Gastroesophageal sphincter (tissue), 4 donors: Measurements from ENCODE around the gene STARD4. TPM values are rescaled to one million over a fixed set of nuclear protein-coding genes. Genes with fewer than 3 reads are reported as not detected.

Experiments used
- ATAC-seq: fragments of 150-250 bp; one replicate; pipeline ENCODE4 v1.9.1; 2016; ENCODE audit warnings: mild to moderate bottlenecking, moderate library complexity
- H3K27ac ChIP-seq, 4 donors: fragments of 200-600 bp; sonication (generic) in 3 of 4; 1 replicate in 3 of 4; 2 replicates in 1 of 4; pipeline ENCODE4 v1.5.1; 2016 to 2019
- H3K27me3 ChIP-seq: fragments of 200-600 bp; sonication (generic); one replicate; pipeline ENCODE4 v1.5.1; 2019
- H3K36me3 ChIP-seq, 2 donors: fragments of 200-600 bp; sonication (generic); one replicate each; pipeline ENCODE4 v1.5.1; 2019; ENCODE audit warnings: control low read depth in 1 of 2
- H3K4me1 ChIP-seq, 3 donors: fragments of 200-600 bp; sonication (generic); 1 replicate in 2 of 3; 2 replicates in 1 of 3; pipeline ENCODE4 v1.5.1; 2016 to 2019; ENCODE audit warnings: control low read depth in 2 of 3
- H3K4me3 ChIP-seq, 2 donors: fragments of 200-600 bp; sonication (generic); one replicate each; pipeline ENCODE4 v1.5.1; 2019; ENCODE audit warnings: mild to moderate bottlenecking in 1 of 2, moderate library complexity in 1 of 2
- H3K9me3 ChIP-seq, 3 donors: fragments of 200-600 bp; sonication (generic); one replicate each; pipeline ENCODE4 v1.5.1; 2017 to 2019; ENCODE audit warnings: control low read depth in 2 of 3
- EP300 ChIP-seq: sonication (generic); formaldehyde crosslinking; IDR thresholded peaks from one replicate; pipeline ENCODE4 v1.6.1; 2017; ENCODE audit warnings: antibody characterized with exemption, mild to moderate bottlenecking
- POLR2A ChIP-seq, 2 donors: fragments of 450-650 bp; IDR thresholded peaks; one replicate each; pipeline ENCODE4 v1.6.1; 2017; ENCODE audit warnings: antibody characterized with exemption in 2 of 2, mild to moderate bottlenecking in 2 of 2, moderate library complexity in 1 of 2
- POLR2AphosphoS5 ChIP-seq: sonication (generic); formaldehyde crosslinking; IDR thresholded peaks from one replicate; pipeline ENCODE4 v1.6.1; 2017; ENCODE audit warnings: antibody characterized with exemption
- WGBS, 2 donors: methylation state at CpG; one replicate each; pipeline ENCODE4 v1.1.5; 2018; ENCODE audit warnings: low coverage in 1 of 2; 5-methylcytosine and 5-hydroxymethylcytosine counted together
- total RNA-seq, 4 donors: library from RNA; depleted of rRNA; stranded (reverse); fragments of >200 nt; gene quantifications; one replicate each; pipeline ENCODE4 v1.1.0, GENCODE V29; 2016
- TF ChIP-seq, protein P1 (sequence below), 4 experiments: fragments of 200-600 bp in 2 of 4; fragments of 450-650 bp in 2 of 4; sonication (generic) in 1 of 4; IDR thresholded peaks; one replicate each; pipeline ENCODE4 v1.5.1; 2017 to 2019; ENCODE audit warnings: antibody characterized with exemption in 4 of 4, mild to moderate bottlenecking in 2 of 4, moderate library complexity in 2 of 4

Gene STARD4
- total RNA-seq, 4 donors from 2014 or later = 6.0 to 19.3 (median 10.2) TPM

DNA sequence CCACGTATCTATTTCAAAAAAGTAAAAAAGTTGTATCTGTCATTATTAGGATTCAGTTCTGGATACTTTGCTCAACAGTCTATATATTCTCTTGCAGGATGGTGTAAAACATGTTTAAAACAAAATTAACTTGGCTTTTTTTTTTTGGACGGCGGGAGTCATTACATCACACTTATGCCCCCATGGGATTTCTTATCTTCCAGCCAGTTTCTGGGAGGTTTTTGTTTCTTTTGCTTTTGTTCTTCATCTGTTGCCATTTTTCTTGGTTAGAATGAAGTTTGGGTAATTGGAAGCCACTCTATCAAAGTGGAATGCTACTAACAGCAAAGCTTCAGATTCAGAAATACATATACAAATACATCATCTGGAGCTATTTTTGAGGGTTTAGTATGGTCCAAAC, 1.8 kb upstream of the STARD4 start:
- no peak for ATAC-seq
- Histone ChIP-seq H3K9me3 (no peaks in the 10 kb centered on the region), H3K36me3 (no peaks in the 10 kb centered on the region), H3K27ac (no peak overlapping the region), H3K4me3 (no peak overlapping the region), H3K27me3 (no peaks in the 10 kb centered on the region), H3K4me1 (peaks cover 0 to 32% (median 0%) of the 10 kb centered on the region in 3 donors)
- TF ChIP-seq EP300 (no peak), POLR2AphosphoS5 (no peak), POLR2A (IDR thresholded peaks at IDR 0.05) (no peak)
- TF ChIP-seq, protein P1, sequence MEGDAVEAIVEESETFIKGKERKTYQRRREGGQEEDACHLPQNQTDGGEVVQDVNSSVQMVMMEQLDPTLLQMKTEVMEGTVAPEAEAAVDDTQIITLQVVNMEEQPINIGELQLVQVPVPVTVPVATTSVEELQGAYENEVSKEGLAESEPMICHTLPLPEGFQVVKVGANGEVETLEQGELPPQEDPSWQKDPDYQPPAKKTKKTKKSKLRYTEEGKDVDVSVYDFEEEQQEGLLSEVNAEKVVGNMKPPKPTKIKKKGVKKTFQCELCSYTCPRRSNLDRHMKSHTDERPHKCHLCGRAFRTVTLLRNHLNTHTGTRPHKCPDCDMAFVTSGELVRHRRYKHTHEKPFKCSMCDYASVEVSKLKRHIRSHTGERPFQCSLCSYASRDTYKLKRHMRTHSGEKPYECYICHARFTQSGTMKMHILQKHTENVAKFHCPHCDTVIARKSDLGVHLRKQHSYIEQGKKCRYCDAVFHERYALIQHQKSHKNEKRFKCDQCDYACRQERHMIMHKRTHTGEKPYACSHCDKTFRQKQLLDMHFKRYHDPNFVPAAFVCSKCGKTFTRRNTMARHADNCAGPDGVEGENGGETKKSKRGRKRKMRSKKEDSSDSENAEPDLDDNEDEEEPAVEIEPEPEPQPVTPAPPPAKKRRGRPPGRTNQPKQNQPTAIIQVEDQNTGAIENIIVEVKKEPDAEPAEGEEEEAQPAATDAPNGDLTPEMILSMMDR (IDR thresholded peaks at IDR 0.05) = no peak
- 67 to 94% methylated on average over 3 of the region's 3 CpGs for WGBS, 2 donors

DNA sequence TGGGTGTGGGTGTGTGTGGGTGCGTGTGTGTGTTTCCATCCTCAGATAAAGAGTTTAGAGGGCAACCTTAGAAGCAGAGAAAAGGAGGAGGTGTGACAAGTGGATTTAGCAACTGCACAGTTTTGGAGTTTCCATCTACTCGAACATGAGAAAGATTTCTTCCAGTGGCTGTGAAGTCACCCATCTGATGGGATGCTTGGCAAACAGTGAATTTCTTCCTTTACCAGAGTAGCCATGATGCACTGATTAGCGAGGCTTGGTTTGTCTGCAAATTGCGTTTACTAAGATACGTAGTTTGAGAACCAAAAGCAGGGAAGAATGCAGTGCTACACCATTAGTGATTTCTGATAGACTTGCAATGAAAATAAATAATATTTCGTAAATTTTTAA, 791 bp upstream of the STARD4 start:
- no peaks in the 10 kb centered on the region for H3K36me3 ChIP-seq
- H3K4me1 ChIP-seq = peaks cover 0 to 32% (median 0%) of the 10 kb centered on the region in 3 donors
- no peak for ATAC-seq
- peak overlapping the region in 3 of 4 donors; percentile 84 to 86 (median 85) for H3K27ac ChIP-seq
- TF ChIP-seq EP300 (no peak), POLR2A (IDR thresholded peaks at IDR 0.05) (no peak), POLR2AphosphoS5 (no peak)
- TF ChIP-seq, protein P1 (IDR thresholded peaks at IDR 0.05) = no peak
- no peaks in the 10 kb centered on the region for H3K27me3 ChIP-seq
- 8 to 16% methylated on average over 6 of the region's 6 CpGs for WGBS, 2 donors
- H3K9me3 ChIP-seq = no peaks in the 10 kb centered on the region
- peak overlapping the region; percentile 49 to 70 for H3K4me3 ChIP-seq

DNA sequence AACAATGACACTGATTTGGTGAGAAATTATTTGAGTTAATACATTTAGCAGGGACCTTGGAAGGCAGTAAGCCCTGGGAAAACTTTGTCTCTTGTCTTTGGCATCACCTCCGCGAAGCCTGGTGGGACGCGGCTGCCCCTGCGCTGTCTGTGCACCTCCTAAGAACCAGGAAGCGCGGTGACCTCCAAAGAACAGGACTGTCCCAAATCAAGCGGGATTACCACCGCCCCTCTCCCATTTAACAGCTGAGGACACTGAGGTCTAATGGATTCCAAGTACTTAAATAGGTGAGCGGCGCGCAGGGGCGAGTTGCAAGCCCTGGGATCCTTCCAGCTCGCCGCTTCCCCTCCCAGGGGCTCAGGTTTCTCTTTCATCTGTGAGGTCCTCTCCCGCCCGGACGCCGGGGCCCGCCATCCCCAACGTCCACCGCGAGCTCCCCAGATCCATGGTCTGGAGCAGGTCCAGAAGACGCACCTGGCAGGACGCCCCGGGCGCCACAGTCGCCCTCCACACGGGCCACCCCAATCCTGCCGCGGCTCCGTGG, 432 bp downstream of the STARD4 start:
- Histone ChIP-seq H3K4me3 (peak overlapping the region; percentile 49 to 70), H3K27ac (peak overlapping the region; percentile 2 to 86 (median 84)), H3K4me1 (peaks cover 0 to 32% (median 0%) of the 10 kb centered on the region in 3 donors), H3K9me3 (no peaks in the 10 kb centered on the region), H3K27me3 (no peaks in the 10 kb centered on the region), H3K36me3 (no peaks in the 10 kb centered on the region)
- WGBS, 2 donors = 2% methylated on average over 18 of the region's 32 CpGs; no CpG with 5 or more reads in 1 of the 2 donors
- peak; percentile 27 for ATAC-seq
- TF ChIP-seq, protein P1 (IDR thresholded peaks at IDR 0.05) = no peak
- no peak for TF ChIP-seq EP300
- no peak for TF ChIP-seq POLR2A (IDR thresholded peaks at IDR 0.05)
- TF ChIP-seq POLR2AphosphoS5 = no peak

DNA sequence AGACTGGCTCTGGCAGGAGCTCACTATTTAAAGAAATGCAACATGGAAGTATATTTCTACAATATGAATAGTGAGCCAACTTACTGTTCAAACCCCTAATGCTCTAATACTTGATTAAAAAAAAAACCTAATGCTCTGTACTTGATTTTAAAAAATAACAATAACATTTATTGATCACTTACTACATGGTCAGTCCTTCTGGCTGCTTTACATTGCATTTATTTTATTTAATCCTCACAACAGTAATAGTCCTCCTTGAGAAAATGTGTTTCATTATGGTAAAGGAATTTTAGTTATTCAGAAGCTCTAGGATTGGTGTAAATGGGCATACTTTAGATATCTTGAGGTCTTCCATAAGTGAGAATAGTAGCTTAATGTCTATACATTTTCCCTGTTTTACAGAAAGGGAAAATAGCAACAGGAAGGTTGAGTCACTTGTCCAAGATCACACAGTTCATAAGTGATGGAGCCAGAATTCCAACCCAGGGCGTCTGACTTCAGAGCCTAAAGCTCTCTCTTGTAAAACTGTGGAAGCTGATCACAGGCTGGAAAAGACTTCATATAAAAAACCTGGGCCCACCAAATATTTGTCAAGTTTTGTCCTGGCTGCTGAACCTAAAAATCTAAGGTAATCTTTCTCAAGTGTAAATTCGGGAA, 1.0 kb downstream of the STARD4 start:
- peaks cover 0 to 32% (median 0%) of the 10 kb centered on the region in 3 donors for H3K4me1 ChIP-seq
- ATAC-seq = no peak
- no peaks in the 10 kb centered on the region for H3K9me3 ChIP-seq
- H3K36me3 ChIP-seq = no peaks in the 10 kb centered on the region
- TF ChIP-seq EP300 = no peak
- TF ChIP-seq POLR2AphosphoS5 = no peak
- TF ChIP-seq, protein P1 (IDR thresholded peaks at IDR 0.05) = no peak
- TF ChIP-seq POLR2A (IDR thresholded peaks at IDR 0.05) = no peak
- peak overlapping the region; percentile 49 to 70 for H3K4me3 ChIP-seq
- H3K27ac ChIP-seq = peak overlapping the region in 3 of 4 donors; percentile 84 to 86 (median 85)
- WGBS, 2 donors = 15 to 18% methylated on average over 1 to 2 of the region's 2 CpGs
- H3K27me3 ChIP-seq = no peaks in the 10 kb centered on the region

DNA sequence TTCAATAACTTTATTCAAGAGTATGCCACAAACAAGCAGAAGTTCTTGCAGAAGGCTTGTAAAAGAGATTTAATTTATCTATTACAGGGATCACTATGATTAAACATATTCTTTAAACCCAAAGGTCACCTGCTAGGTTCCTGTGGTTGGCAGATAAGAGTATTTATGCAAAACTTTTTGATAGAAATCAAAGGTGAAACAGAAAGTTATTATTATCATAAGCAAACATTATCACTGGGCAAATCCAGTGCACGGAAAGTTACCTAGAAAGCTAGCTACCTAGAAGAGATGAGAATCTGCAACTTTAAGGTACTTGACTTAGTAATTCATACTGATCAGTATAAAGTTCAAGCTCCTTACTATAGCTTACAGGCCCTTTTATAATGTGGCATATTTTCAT, 3.2 kb downstream of the STARD4 start:
- Histone ChIP-seq H3K4me1 (peaks cover 0 to 32% (median 0%) of the 10 kb centered on the region in 3 donors), H3K9me3 (no peaks in the 10 kb centered on the region), H3K27ac (no peak overlapping the region), H3K4me3 (no peak overlapping the region), H3K27me3 (no peaks in the 10 kb centered on the region), H3K36me3 (no peaks in the 10 kb centered on the region)
- 95 to 100% methylated on average over 1 of the region's 1 CpG for WGBS, 2 donors
- no peak for ATAC-seq
- TF ChIP-seq POLR2A (IDR thresholded peaks at IDR 0.05) = no peak
